Measurements from ENCODE around the gene PTH.

GRCh38 chr11:13475091-13475490 lies 20.7 kb downstream of the PTH start:
- TF ChIP-seq CTCF (IDR thresholded peaks at IDR 0.05) (no peak), EP300 (IDR thresholded peaks at IDR 0.05) (no peak), POLR2A (IDR thresholded peaks at IDR 0.05) (no peak), POLR2AphosphoS5 (IDR thresholded peaks at IDR 0.05) (no peak)

Measured in suprapubic skin (tissue), 4 donors.